CD14-positive monocyte (primary cell): ENCODE measurements around the gene SEMA3E. TPM values are rescaled to one million over a fixed set of nuclear protein-coding genes. Genes with fewer than 3 reads are reported as not detected.

Source experiments
- DNase-seq, 3 donors: peaks; one replicate each; pipeline ENCODE4 v3.0.0-alpha.2; 2011 to 2022
- H2AFZ ChIP-seq: 2 replicates; pipeline ENCODE4 v1.6.0; 2012; ENCODE audit warnings: mild to moderate bottlenecking, low read depth, low read length, inconsistent platforms; ENCODE audit not compliant: insufficient read depth, poor library complexity, severe bottlenecking
- H3K27ac ChIP-seq, 2 donors: 1 replicate in 1 of 2; 2 replicates in 1 of 2; pipeline ENCODE4 v1.5.1; 2012 to 2013; ENCODE audit warnings: low read length in 2 of 2, control low read depth in 1 of 2, inconsistent platforms in 1 of 2, low read depth in 1 of 2, mild to moderate bottlenecking in 1 of 2
- H3K27me3 ChIP-seq, 2 donors: one replicate each; pipeline versions ENCODE4 v1.6.0 to v1.6.1; 2011 to 2013; ENCODE audit warnings: low read length in 2 of 2; ENCODE audit not compliant: control insufficient read depth in 2 of 2, insufficient read depth in 2 of 2
- H3K36me3 ChIP-seq, 2 donors: replicated peaks in 1 of 2; 1 replicate in 1 of 2; 2 replicates in 1 of 2; pipeline versions ENCODE4 v1.5.1 to v1.6.1; 2012 to 2013; ENCODE audit warnings: low read length in 2 of 2, control low read depth in 1 of 2, inconsistent platforms in 1 of 2, mild to moderate bottlenecking in 1 of 2; ENCODE audit not compliant: insufficient read depth in 2 of 2, control insufficient read depth in 1 of 2
- H3K4me1 ChIP-seq, 2 donors: 1 replicate in 1 of 2; 2 replicates in 1 of 2; pipeline versions ENCODE4 v1.5.1 to v1.6.1; 2012 to 2013; ENCODE audit warnings: low read length in 2 of 2, control low read depth in 1 of 2, inconsistent platforms in 1 of 2, mild to moderate bottlenecking in 1 of 2, moderate library complexity in 1 of 2; ENCODE audit not compliant: insufficient read depth in 2 of 2, control insufficient read depth in 1 of 2
- H3K4me2 ChIP-seq: replicated peaks from 2 replicates; pipeline ENCODE3; 2012; ENCODE audit warnings: low read length, moderate library complexity, mild to moderate bottlenecking; ENCODE audit not compliant: poor library complexity, severe bottlenecking; ENCODE audit errors: extremely low read depth
- H3K4me3 ChIP-seq, 3 experiments: fragments of 200-600 bp in 1 of 3; sonication (generic) in 1 of 3; replicated peaks in 1 of 3; 1 replicate in 2 of 3; 2 replicates in 1 of 3; pipeline ENCODE4 v1.5.1; 2011 to 2013; ENCODE audit warnings: low read length in 3 of 3, mild to moderate bottlenecking in 3 of 3, control low read depth in 2 of 3, low read depth in 2 of 3, inconsistent platforms in 1 of 3, moderate library complexity in 1 of 3
- H3K79me2 ChIP-seq: 2 replicates; pipeline ENCODE4 v1.6.0; 2012; ENCODE audit warnings: mild to moderate bottlenecking, control low read depth, inconsistent platforms, low read length, moderate library complexity; ENCODE audit not compliant: insufficient read depth
- H3K9ac ChIP-seq: 2 replicates; pipeline ENCODE4 v1.6.0; 2017; ENCODE audit warnings: low read length, mild to moderate bottlenecking; ENCODE audit not compliant: insufficient read depth, poor library complexity, severe bottlenecking
- H3K9me3 ChIP-seq, 2 donors: replicated peaks in 1 of 2; 1 replicate in 1 of 2; 2 replicates in 1 of 2; pipeline versions ENCODE4 v1.5.1 to v1.6.1; 2012 to 2013; ENCODE audit warnings: low read length in 2 of 2, control low read depth in 1 of 2; ENCODE audit not compliant: control insufficient read depth in 1 of 2, insufficient read depth in 1 of 2
- H4K20me1 ChIP-seq: 2 replicates; pipeline ENCODE4 v1.6.0; 2012; ENCODE audit warnings: mild to moderate bottlenecking, low read length, control low read depth, moderate library complexity; ENCODE audit not compliant: insufficient read depth
- H3K27ac Mint-ChIP-seq, 7 donors: one replicate each; pipeline ENCODE4 v1.8.0; 2020; ENCODE audit warnings: mild to moderate bottlenecking in 7 of 7, mixed read lengths in 7 of 7, moderate library complexity in 6 of 7, inconsistent platforms in 2 of 7
- H3K27me3 Mint-ChIP-seq, 3 donors: one replicate each; pipeline ENCODE4 v1.8.0; 2021 to 2022; ENCODE audit warnings: low read depth in 3 of 3, mild to moderate bottlenecking in 3 of 3, mixed read lengths in 3 of 3, moderate library complexity in 3 of 3, inconsistent platforms in 1 of 3
- H3K36me3 Mint-ChIP-seq, 2 donors: one replicate each; pipeline ENCODE4 v1.8.0; 2020; ENCODE audit warnings: mixed read lengths in 2 of 2, inconsistent platforms in 1 of 2, mild to moderate bottlenecking in 1 of 2
- H3K4me1 Mint-ChIP-seq: one replicate; pipeline ENCODE4 v1.8.0; 2020; ENCODE audit warnings: mild to moderate bottlenecking, mixed read lengths
- H3K4me3 Mint-ChIP-seq, 2 donors: one replicate each; pipeline ENCODE4 v1.8.0; 2020; ENCODE audit warnings: mild to moderate bottlenecking in 2 of 2, mixed read lengths in 2 of 2, moderate library complexity in 1 of 2
- H3K9me3 Mint-ChIP-seq, 7 donors: one replicate each; pipeline ENCODE4 v1.8.0; 2020 to 2022; ENCODE audit warnings: mixed read lengths in 7 of 7, mild to moderate bottlenecking in 6 of 7, moderate library complexity in 6 of 7, inconsistent platforms in 2 of 7
- CTCF ChIP-seq: fragments of 200-600 bp; IDR thresholded peaks from one replicate; pipeline ENCODE4 v1.8.0; 2022; ENCODE audit warnings: antibody characterized with exemption, mild to moderate bottlenecking
- WGBS: methylation state at CpG from one replicate; pipeline ENCODE4 v1.1.5; 2013; ENCODE audit warnings: missing lambda C conversion rate; ENCODE audit not compliant: insufficient coverage; 5-methylcytosine and 5-hydroxymethylcytosine counted together
- intact Hi-C, 2 donors: fragments of 100-400 bp; cut with micrococcal nuclease; formaldehyde crosslinking; loops; one replicate each; pipeline versions ENCODE4 v1.15.0 to v1.15.1; 2023
- polyA plus RNA-seq, 3 donors: library from polyadenylated mRNA; depleted of rRNA in 1 of 3; unstranded in 2 of 3; stranded (reverse) in 1 of 3; fragments of 300-500 nt in 2 of 3; fragments of >200 nt in 1 of 3; fragmentation: Illumina TruSeq in 2 of 3; gene quantifications; 1 replicate in 2 of 3; 2 replicates in 1 of 3; pipeline ENCODE4 v1.2.3, GENCODE V29; 2012 to 2021

SEMA3E gene
- polyA plus RNA-seq, 3 donors: not detected

- no peak overlapping the region for H3K4me3 Mint-ChIP-seq
- peaks cover 0 to 9% of the 10 kb centered on the region in 2 donors for H3K9me3 ChIP-seq
- H3K9ac ChIP-seq: no peak overlapping the region
- no peaks in the 10 kb centered on the region for H3K4me1 ChIP-seq
- no peak for TF ChIP-seq CTCF
- H3K9me3 Mint-ChIP-seq: peaks cover 0 to 12% (median 5%) of the 10 kb centered on the region in 7 donors
- intact Hi-C loops: no loop called here
- H3K27me3 Mint-ChIP-seq: no peaks in the 10 kb centered on the region
- no peaks in the 10 kb centered on the region for H4K20me1 ChIP-seq
- no peaks in the 10 kb centered on the region for H3K36me3 ChIP-seq
- H3K4me3 ChIP-seq: no peak overlapping the region
- H3K79me2 ChIP-seq: no peaks in the 10 kb centered on the region
- H3K27ac ChIP-seq: no peak overlapping the region
- WGBS: no CpG with 5 or more reads among the region's 2 CpGs
- no peak overlapping the region for H3K4me2 ChIP-seq
- H3K36me3 Mint-ChIP-seq: no peaks in the 10 kb centered on the region
- no peak overlapping the region for H2AFZ ChIP-seq
- DNase-seq: no peak
- H3K27me3 ChIP-seq: no peaks in the 10 kb centered on the region
- no peak overlapping the region for H3K27ac Mint-ChIP-seq
- no peaks in the 10 kb centered on the region for H3K4me1 Mint-ChIP-seq
Observed at GRCh38 chr7:83672157-83672556, 23.2 kb upstream of the SEMA3E start.

- Mint-ChIP-seq H3K4me3 (no peak overlapping the region), H3K27ac (no peak overlapping the region), H3K36me3 (no peaks in the 10 kb centered on the region), H3K9me3 (no peaks in the 10 kb centered on the region), H3K4me1 (no peaks in the 10 kb centered on the region), H3K27me3 (peaks cover 0 to 4% (median 0%) of the 10 kb centered on the region in 3 donors)
- Histone ChIP-seq H4K20me1 (no peaks in the 10 kb centered on the region), H3K79me2 (no peaks in the 10 kb centered on the region), H3K4me2 (no peak overlapping the region), H3K9ac (no peak overlapping the region), H2AFZ (no peak overlapping the region), H3K27ac (no peak overlapping the region), H3K36me3 (no peaks in the 10 kb centered on the region), H3K4me1 (no peaks in the 10 kb centered on the region), H3K4me3 (no peak overlapping the region), H3K27me3 (no peaks in the 10 kb centered on the region), H3K9me3 (no peaks in the 10 kb centered on the region)
- TF ChIP-seq CTCF: no peak
- 96% methylated on average over 4 of the region's 4 CpGs for WGBS
- no peak for DNase-seq
- intact Hi-C loops: no loop called here
Observed at GRCh38 chr7:83663131-83663530, 14.2 kb upstream of the SEMA3E start.
